HG03139 (cell line): ENCODE data around the gene POLR2H.
A peak's percentile ranks its signal among the peaks of the same experiment; 100 is the strongest.

Experiments used
- ATAC-seq: cut with Tn5 transposase; IDR thresholded peaks from one replicate; pipeline ENCODE4 v1.9.1; 2021; ENCODE audit not compliant: unreplicated experiment

Gene POLR2H

GRCh38 chr3:184352149-184352785 is 9.2 kb upstream of the POLR2H start:
- ATAC-seq: no peak

- ATAC-seq: no peak
Observed at GRCh38 chr3:184352897-184353545, 8.5 kb upstream of the POLR2H start.

- no peak for ATAC-seq
Observed at GRCh38 chr3:184353546-184353941, 8.0 kb upstream of the POLR2H start.

- no peak for ATAC-seq
Observed at GRCh38 chr3:184354121-184354728, 7.3 kb upstream of the POLR2H start.

- ATAC-seq: no peak
Observed at GRCh38 chr3:184354754-184355153, 6.8 kb upstream of the POLR2H start.

- ATAC-seq: no peak
Observed at GRCh38 chr3:184355261-184356040, 6.1 kb upstream of the POLR2H start.

- ATAC-seq: no peak
Observed at GRCh38 chr3:184357248-184358123, 4.0 kb upstream of the POLR2H start.

GRCh38 chr3:184358124-184358767 is 3.3 kb upstream of the POLR2H start:
- ATAC-seq: no peak

GRCh38 chr3:184358921-184359350 is 2.6 kb upstream of the POLR2H start:
- ATAC-seq: no peak

GRCh38 chr3:184359610-184360009 is 1.9 kb upstream of the POLR2H start:
- no peak for ATAC-seq

GRCh38 chr3:184360070-184360928 is 1.2 kb upstream of the POLR2H start:
- no peak for ATAC-seq

- ATAC-seq: no peak
Observed at GRCh38 chr3:184360929-184361531, 480 bp upstream of the POLR2H start.

GRCh38 chr3:184361932-184362667 is 590 bp downstream of the POLR2H start:
- ATAC-seq: no peak

GRCh38 chr3:184362668-184363546 is 1.4 kb downstream of the POLR2H start:
- ATAC-seq: peak; percentile 74

GRCh38 chr3:184366619-184367289 is 5.2 kb downstream of the POLR2H start:
- no peak for ATAC-seq

- ATAC-seq: no peak
Observed at GRCh38 chr3:184368116-184368515, 6.6 kb downstream of the POLR2H start.
